Neutrophil (primary cell): Measurements from ENCODE around the gene PCGF2.

Experiments
- H3K27ac ChIP-seq: fragments of 200-600 bp; sonication (generic); 2 replicates; pipeline ENCODE4 v1.5.1; 2016; ENCODE audit warnings: mild to moderate bottlenecking, moderate library complexity
- H3K27me3 ChIP-seq: fragments of 200-600 bp; sonication (generic); 2 replicates; pipeline ENCODE4 v1.6.0; 2016; ENCODE audit warnings: mild to moderate bottlenecking
- H3K36me3 ChIP-seq: fragments of 200-600 bp; sonication (generic); 2 replicates; pipeline ENCODE4 v1.5.1; 2017
- H3K4me1 ChIP-seq, 2 experiments: fragments of 200-600 bp in 1 of 2; sonication (generic) in 1 of 2; 1 replicate in 1 of 2; 2 replicates in 1 of 2; pipeline versions ENCODE4 v1.5.1 to v1.6.1; 2013 to 2016; ENCODE audit warnings: low read depth in 1 of 2, low read length in 1 of 2, mild to moderate bottlenecking in 1 of 2, moderate library complexity in 1 of 2; ENCODE audit not compliant: control insufficient read depth in 1 of 2, insufficient read depth in 1 of 2
- H3K4me3 ChIP-seq, 2 experiments: fragments of 200-600 bp in 1 of 2; sonication (generic) in 1 of 2; 1 replicate in 1 of 2; 2 replicates in 1 of 2; pipeline ENCODE4 v1.5.1; 2013 to 2016; ENCODE audit warnings: low read depth in 1 of 2, low read length in 1 of 2, mild to moderate bottlenecking in 1 of 2, moderate library complexity in 1 of 2
- H3K9me3 ChIP-seq: fragments of 200-600 bp; sonication (generic); 2 replicates; pipeline ENCODE4 v1.5.1; 2016
- CTCF ChIP-seq: fragments of 200-600 bp; sonication (generic); IDR thresholded peaks from 2 replicates; pipeline ENCODE4 v1.5.1; 2016; ENCODE audit warnings: antibody characterized with exemption

The PCGF2 gene

GRCh38 chr17:38717139-38717745, 30.9 kb downstream of the PCGF2 start:
- Histone ChIP-seq H3K4me1 (no peaks in the 10 kb centered on the region), H3K27ac (no peak overlapping the region), H3K36me3 (peaks cover 96% of the 10 kb centered on the region), H3K27me3 (no peaks in the 10 kb centered on the region), H3K4me3 (no peak overlapping the region), H3K9me3 (no peaks in the 10 kb centered on the region)
- TF ChIP-seq CTCF: no peak

- no peak overlapping the region for H3K4me3 ChIP-seq
- peaks cover 96% of the 10 kb centered on the region for H3K36me3 ChIP-seq
- TF ChIP-seq CTCF: no peak
- no peaks in the 10 kb centered on the region for H3K27me3 ChIP-seq
- no peaks in the 10 kb centered on the region for H3K4me1 ChIP-seq
- H3K27ac ChIP-seq: no peak overlapping the region
- no peaks in the 10 kb centered on the region for H3K9me3 ChIP-seq
These were observed 31.6 kb downstream of the PCGF2 start for GRCh38 chr17:38716368-38717005.

DNA sequence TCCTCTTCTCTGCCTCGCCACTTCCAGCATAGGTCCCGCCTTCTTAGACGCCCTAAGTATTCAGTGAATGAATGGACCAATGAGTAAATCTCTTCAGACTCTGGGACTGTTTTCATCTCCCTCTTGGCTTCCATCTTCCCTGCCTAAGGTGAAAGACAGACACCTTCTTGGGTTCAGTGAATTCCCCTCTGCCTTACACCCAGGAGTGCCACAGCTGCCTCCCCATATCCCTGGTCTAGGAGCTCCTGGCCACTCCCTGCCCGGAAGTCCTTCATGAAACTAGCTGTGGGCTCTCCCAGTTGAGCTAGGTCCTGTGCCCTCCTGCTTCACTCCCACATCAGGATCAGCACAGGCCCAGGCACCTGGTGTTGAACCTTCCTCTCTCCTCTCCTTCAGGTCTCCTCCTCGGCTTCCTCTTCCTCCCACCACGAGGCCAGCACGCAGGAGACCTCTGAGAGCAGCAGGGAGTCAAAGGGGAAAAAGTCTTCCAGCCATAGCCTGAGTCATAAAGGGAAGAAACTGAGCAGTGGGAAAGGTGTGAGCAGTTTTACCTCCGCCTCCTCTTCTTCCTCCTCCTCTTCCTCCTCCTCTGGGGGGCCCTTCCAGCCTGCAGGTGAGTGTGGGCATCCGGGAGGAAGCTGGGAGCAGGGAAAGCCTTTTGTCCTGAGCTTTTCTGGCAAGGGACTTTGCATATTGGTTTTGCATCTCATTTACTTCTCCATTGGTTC, 32.8 kb downstream of the PCGF2 start:
- no peaks in the 10 kb centered on the region for H3K4me1 ChIP-seq
- TF ChIP-seq CTCF: no peak
- no peak overlapping the region for H3K27ac ChIP-seq
- H3K36me3 ChIP-seq: peaks cover 92% of the 10 kb centered on the region
- H3K4me3 ChIP-seq: no peak overlapping the region
- no peaks in the 10 kb centered on the region for H3K9me3 ChIP-seq
- no peaks in the 10 kb centered on the region for H3K27me3 ChIP-seq

GRCh38 chr17:38713456-38714075, 34.6 kb downstream of the PCGF2 start:
- H3K36me3 ChIP-seq: peaks cover 91% of the 10 kb centered on the region

More at GRCh38 chr17:38713456-38714075, 34.6 kb downstream of the PCGF2 start:
- Histone ChIP-seq H3K4me1 (no peaks in the 10 kb centered on the region), H3K27me3 (no peaks in the 10 kb centered on the region), H3K27ac (no peak overlapping the region), H3K4me3 (no peak overlapping the region), H3K9me3 (no peaks in the 10 kb centered on the region)
- TF ChIP-seq CTCF: no peak
